SK-N-SH (cell line): ENCODE data around the gene PKN1. TPM values are rescaled to one million over a fixed set of nuclear protein-coding genes. Genes with fewer than 3 reads are reported as not detected.

Experiments used
- CTCF ChIA-PET: fragments of 300-600, 350-600 bp; formaldehyde crosslinking; extraction: SDS; loops from one replicate; lab custom pipeline; 2021; lab: Yijun Ruan, JAX
- POLR2A ChIA-PET: fragments of 350-600 bp; sonication (Branson Sonifier 250); formaldehyde crosslinking; extraction: SDS; loops from one replicate; lab custom pipeline; 2020; ENCODE audit warnings: antibody characterized with exemption, inconsistent platforms; lab: Yijun Ruan, JAX
- DNase-seq: peaks from one replicate; pipeline ENCODE4 v3.0.0; 2012
- H2AFZ ChIP-seq: fragments of 200-600 bp; sonication (generic); 2 replicates; pipeline ENCODE4 v1.8.1; 2016; ENCODE audit warnings: antibody characterized with exemption, mild to moderate bottlenecking, low read depth
- H3F3A ChIP-seq: fragments of 200-600 bp; sonication (generic); replicated peaks from 2 replicates; pipeline ENCODE3; 2016; ENCODE audit warnings: antibody characterized with exemption, mild to moderate bottlenecking; ENCODE audit not compliant: insufficient read depth
- H3K27ac ChIP-seq, 2 experiments: fragments of 200-500 bp in 1 of 2; fragments of 200-600 bp in 1 of 2; sonication (Bioruptor generic) in 1 of 2; sonication (generic), shearing (Covaris generic) in 1 of 2; 2 replicates each; pipeline versions ENCODE4 v1.5.1 to v1.6.1; 2014 to 2016; ENCODE audit warnings: low read depth in 2 of 2, inconsistent platforms in 1 of 2, low read length in 1 of 2, mild to moderate bottlenecking in 1 of 2, mixed read lengths in 1 of 2
- H3K27me3 ChIP-seq: fragments of 200-600 bp; sonication (generic), shearing (Covaris generic); 2 replicates; pipeline ENCODE4 v1.6.1; 2016; ENCODE audit warnings: mixed run types; ENCODE audit not compliant: insufficient read depth
- H3K36me3 ChIP-seq, 2 experiments: fragments of 200-500 bp in 1 of 2; fragments of 200-600 bp in 1 of 2; sonication (Bioruptor generic) in 1 of 2; sonication (generic) in 1 of 2; replicated peaks in 1 of 2; 2 replicates each; pipeline versions ENCODE3 to v1.5.1; 2014 to 2016; ENCODE audit warnings: low read length in 1 of 2, mild to moderate bottlenecking in 1 of 2; ENCODE audit not compliant: insufficient read depth in 2 of 2, control insufficient read depth in 1 of 2
- H3K4me1 ChIP-seq, 2 experiments: fragments of 200-500 bp in 1 of 2; fragments of 200-600 bp in 1 of 2; sonication (Bioruptor generic) in 1 of 2; sonication (generic), shearing (Covaris generic) in 1 of 2; 2 replicates each; pipeline versions ENCODE4 v1.5.1 to v1.6.1; 2014 to 2016; ENCODE audit warnings: low read depth in 1 of 2, low read length in 1 of 2, mixed run types in 1 of 2; ENCODE audit not compliant: insufficient read depth in 2 of 2, control insufficient read depth in 1 of 2
- H3K4me2 ChIP-seq: fragments of 200-600 bp; sonication (generic), shearing (Covaris generic); 2 replicates; pipeline ENCODE4 v1.6.1; 2017; ENCODE audit warnings: mixed run types
- H3K4me3 ChIP-seq, 2 experiments: fragments of 200-500 bp in 1 of 2; fragments of 200-600 bp in 1 of 2; sonication (Bioruptor generic) in 1 of 2; sonication (generic), shearing (Covaris generic) in 1 of 2; 2 replicates each; pipeline versions ENCODE4 v1.5.1 to v1.8.1; 2014 to 2016; ENCODE audit warnings: low read depth in 2 of 2, inconsistent platforms in 1 of 2, low read length in 1 of 2, mild to moderate bottlenecking in 1 of 2, mixed read lengths in 1 of 2, moderate library complexity in 1 of 2
- H3K79me2 ChIP-seq: fragments of 200-600 bp; sonication (generic); 2 replicates; pipeline ENCODE4 v1.8.1; 2017; ENCODE audit warnings: mild to moderate bottlenecking; ENCODE audit not compliant: insufficient read depth
- H3K9ac ChIP-seq: fragments of 200-600 bp; sonication (generic); 2 replicates; pipeline ENCODE4 v1.6.1; 2017; ENCODE audit warnings: mixed run types
- H3K9me2 ChIP-seq: fragments of 200-600 bp; sonication (generic); 2 replicates; pipeline ENCODE4 v1.6.1; 2017; ENCODE audit warnings: mixed run types
- H3K9me3 ChIP-seq: fragments of 200-600 bp; sonication (generic); 2 replicates; pipeline ENCODE4 v1.6.1; 2017; ENCODE audit warnings: mixed run types, mild to moderate bottlenecking, moderate library complexity
- H4K20me1 ChIP-seq: fragments of 200-600 bp; sonication (generic); 2 replicates; pipeline ENCODE4 v1.6.1; 2017; ENCODE audit warnings: mild to moderate bottlenecking, mixed run types; ENCODE audit not compliant: insufficient read depth
- CHD2 ChIP-seq: fragments of 150-350 bp; IDR thresholded peaks from 2 replicates; pipeline ENCODE4 v1.6.1; 2018; ENCODE audit warnings: low read length; ENCODE audit not compliant: partially characterized antibody
- EZH2phosphoT487 ChIP-seq: fragments of 200-600 bp; sonication (generic); IDR thresholded peaks from 2 replicates; pipeline ENCODE4 v1.6.1; 2017; ENCODE audit warnings: low read depth, mixed run types, mild to moderate bottlenecking, antibody characterized with exemption, moderate library complexity, borderline replicate concordance
- FOXJ3 ChIP-seq: sonication (generic); formaldehyde crosslinking; IDR thresholded peaks from 2 replicates; pipeline ENCODE4 v1.5.1; 2020; ENCODE audit warnings: mild to moderate bottlenecking, missing genetic modification reagents
- GABPA ChIP-seq: IDR thresholded peaks from 2 replicates; pipeline ENCODE4 v1.4.0; 2012; ENCODE audit warnings: low read depth, mild to moderate bottlenecking
- GATA2 ChIP-seq: sonication (generic); formaldehyde crosslinking; IDR thresholded peaks from 2 replicates; pipeline ENCODE4 v1.5.0; 2020; ENCODE audit warnings: mild to moderate bottlenecking, missing genetic modification reagents
- MXI1 ChIP-seq: IDR thresholded peaks from 2 replicates; pipeline ENCODE4 v1.6.1; 2012; ENCODE audit warnings: mild to moderate bottlenecking, low read depth, low read length, improper control_type of control experiment
- NFIC ChIP-seq: IDR thresholded peaks from 2 replicates; pipeline ENCODE4 v1.4.0; 2012; ENCODE audit warnings: borderline replicate concordance
- RAD21 ChIP-seq: IDR thresholded peaks from 2 replicates; pipeline ENCODE4 v1.6.1; 2012; ENCODE audit warnings: mild to moderate bottlenecking, low read length
- RFX5 ChIP-seq: IDR thresholded peaks from 2 replicates; pipeline ENCODE4 v1.6.1; 2012; ENCODE audit warnings: mild to moderate bottlenecking, improper control_type of control experiment, low read length
- SMC3 ChIP-seq: IDR thresholded peaks from 2 replicates; pipeline ENCODE4 v1.6.1; 2012; ENCODE audit warnings: low read depth, low read length, improper control_type of control experiment
- WGBS: methylation state at CpG from one replicate; pipeline ENCODE4 v1.1.6; 2017; ENCODE audit warnings: low lambda C conversion rate; 5-methylcytosine and 5-hydroxymethylcytosine counted together
- polyA plus RNA-seq, 3 experiments: library from polyadenylated mRNA; depleted of rRNA; stranded (reverse); fragments of >200 nt; gene quantifications; 2 replicates each; pipeline ENCODE4 v1.2.3, GENCODE V29; 2012
- TF ChIP-seq, protein P1 (sequence below): fragments of 150-350 bp; IDR thresholded peaks from 2 replicates; pipeline ENCODE4 v1.6.1; 2017; ENCODE audit warnings: antibody characterized with exemption, low read length, low read depth, borderline replicate concordance
- TF ChIP-seq, protein P2 (sequence below): IDR thresholded peaks from 2 replicates; pipeline ENCODE4 v1.4.0; 2012; ENCODE audit warnings: low read depth
- TF ChIP-seq, protein P3 (sequence below): IDR thresholded peaks from 2 replicates; pipeline ENCODE4 v1.4.0; 2012; ENCODE audit warnings: low read depth, borderline replicate concordance

The PKN1 gene
- polyA plus RNA-seq, 1 of the 3 experiments (the other 2 are of a cell fraction) = 99.6 TPM

DNA sequence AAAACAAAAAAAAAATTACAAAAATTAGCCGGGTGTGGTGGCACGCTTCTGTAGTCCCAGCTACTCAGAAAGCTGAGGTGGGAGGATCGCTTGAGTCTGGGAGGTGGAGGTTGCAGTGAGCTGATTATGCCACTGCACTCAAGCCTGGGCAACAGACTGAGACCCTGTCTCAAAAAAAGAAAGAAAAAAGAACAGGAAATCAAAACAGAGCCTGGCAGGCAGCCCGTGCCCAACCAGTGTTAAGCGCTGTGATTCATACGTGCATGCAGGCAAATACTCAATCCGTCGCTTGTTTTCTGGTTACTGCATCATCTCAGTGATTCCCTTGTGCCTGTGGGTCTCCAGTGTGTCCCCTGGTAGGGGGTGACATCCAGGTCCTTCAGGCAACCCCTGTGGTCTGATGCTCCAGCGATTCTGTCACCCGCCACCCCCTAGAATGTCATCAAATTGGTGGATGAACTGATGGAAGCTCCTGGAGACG lies 32.1 kb upstream of the PKN1 start:
- H3K4me2 ChIP-seq = no peak overlapping the region
- CTCF ChIA-PET = interaction anchor here (1.5 kb wide), 1 partner anchor 264 kb away, joined by 3 read pairs; the partner anchor contains the start of gene ASF1B
- H3K36me3 ChIP-seq = no peaks in the 10 kb centered on the region
- 94% methylated on average over 8 of the region's 11 CpGs for WGBS
- POLR2A ChIA-PET = interaction anchor here (0.6 kb wide), 1 partner anchor 922 kb away, joined by 3 read pairs; no protein-coding TSS in a partner anchor
- H3K4me3 ChIP-seq = no peak overlapping the region
- H2AFZ ChIP-seq = no peak overlapping the region
- peaks cover 4% of the 10 kb centered on the region for H3F3A ChIP-seq
- no peaks in the 10 kb centered on the region for H3K9me3 ChIP-seq
- H4K20me1 ChIP-seq = no peaks in the 10 kb centered on the region
- TF ChIP-seq EZH2phosphoT487 (no peak), SMC3 (no peak), RAD21 (no peak), GATA2 (CRISPR knock-in tag) (no peak), CHD2 (no peak), NFIC (no peak), GABPA (no peak), RFX5 (no peak)
- TF ChIP-seq, protein P1, sequence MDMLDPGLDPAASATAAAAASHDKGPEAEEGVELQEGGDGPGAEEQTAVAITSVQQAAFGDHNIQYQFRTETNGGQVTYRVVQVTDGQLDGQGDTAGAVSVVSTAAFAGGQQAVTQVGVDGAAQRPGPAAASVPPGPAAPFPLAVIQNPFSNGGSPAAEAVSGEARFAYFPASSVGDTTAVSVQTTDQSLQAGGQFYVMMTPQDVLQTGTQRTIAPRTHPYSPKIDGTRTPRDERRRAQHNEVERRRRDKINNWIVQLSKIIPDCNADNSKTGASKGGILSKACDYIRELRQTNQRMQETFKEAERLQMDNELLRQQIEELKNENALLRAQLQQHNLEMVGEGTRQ = no peak
- TF ChIP-seq, protein P2, sequence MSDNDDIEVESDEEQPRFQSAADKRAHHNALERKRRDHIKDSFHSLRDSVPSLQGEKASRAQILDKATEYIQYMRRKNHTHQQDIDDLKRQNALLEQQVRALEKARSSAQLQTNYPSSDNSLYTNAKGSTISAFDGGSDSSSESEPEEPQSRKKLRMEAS = no peak
- TF ChIP-seq, protein P3, sequence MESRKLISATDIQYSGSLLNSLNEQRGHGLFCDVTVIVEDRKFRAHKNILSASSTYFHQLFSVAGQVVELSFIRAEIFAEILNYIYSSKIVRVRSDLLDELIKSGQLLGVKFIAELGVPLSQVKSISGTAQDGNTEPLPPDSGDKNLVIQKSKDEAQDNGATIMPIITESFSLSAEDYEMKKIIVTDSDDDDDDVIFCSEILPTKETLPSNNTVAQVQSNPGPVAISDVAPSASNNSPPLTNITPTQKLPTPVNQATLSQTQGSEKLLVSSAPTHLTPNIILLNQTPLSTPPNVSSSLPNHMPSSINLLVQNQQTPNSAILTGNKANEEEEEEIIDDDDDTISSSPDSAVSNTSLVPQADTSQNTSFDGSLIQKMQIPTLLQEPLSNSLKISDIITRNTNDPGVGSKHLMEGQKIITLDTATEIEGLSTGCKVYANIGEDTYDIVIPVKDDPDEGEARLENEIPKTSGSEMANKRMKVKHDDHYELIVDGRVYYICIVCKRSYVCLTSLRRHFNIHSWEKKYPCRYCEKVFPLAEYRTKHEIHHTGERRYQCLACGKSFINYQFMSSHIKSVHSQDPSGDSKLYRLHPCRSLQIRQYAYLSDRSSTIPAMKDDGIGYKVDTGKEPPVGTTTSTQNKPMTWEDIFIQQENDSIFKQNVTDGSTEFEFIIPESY = no peak
- H3K27me3 ChIP-seq = no peaks in the 10 kb centered on the region
- H3K79me2 ChIP-seq = no peaks in the 10 kb centered on the region
- no peak overlapping the region for H3K27ac ChIP-seq
- no peaks in the 10 kb centered on the region for H3K9me2 ChIP-seq
- H3K4me1 ChIP-seq = peaks cover 0 to 4% of the 10 kb centered on the region in 2 experiments; a peak in 1 of 4 replicates
- no peak overlapping the region for H3K9ac ChIP-seq
- no peak for DNase-seq

DNA sequence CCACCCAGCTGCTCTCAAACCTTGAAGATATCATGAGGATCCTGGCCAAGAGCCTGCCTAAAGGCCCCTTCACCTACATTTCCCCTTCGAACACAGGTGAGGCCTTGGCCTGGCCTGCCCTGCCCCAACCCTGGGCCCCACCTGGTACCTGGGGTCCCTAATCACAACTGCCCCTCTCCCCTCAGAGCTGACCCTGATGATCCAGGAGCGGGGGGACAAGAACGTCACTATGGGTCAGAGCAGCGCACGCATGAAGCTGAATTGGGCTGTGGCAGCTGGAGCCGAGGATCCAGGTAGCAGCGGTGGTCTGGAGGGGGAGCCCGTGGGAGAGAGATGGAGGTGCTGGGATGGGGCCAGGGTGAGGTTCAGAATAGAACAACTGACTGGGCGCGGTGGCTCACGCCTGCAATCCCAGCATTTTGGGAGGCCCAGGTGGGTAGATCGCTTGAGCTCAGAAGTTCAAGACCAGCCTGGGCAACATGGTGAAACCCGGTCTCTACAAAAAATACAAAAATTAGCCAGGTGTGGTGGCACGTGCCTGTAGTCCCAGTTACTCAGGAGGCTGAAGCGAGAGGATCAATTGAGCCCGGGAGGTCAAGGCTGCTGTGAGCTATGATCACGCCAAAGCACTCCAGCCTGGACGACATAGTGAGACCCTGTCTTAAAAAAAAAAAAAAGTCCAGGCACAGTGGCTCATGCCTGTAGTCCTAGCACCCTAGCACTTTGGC lies 31.5 kb upstream of the PKN1 start:
- Histone ChIP-seq H3F3A (peaks cover 6% of the 10 kb centered on the region), H3K9me3 (no peaks in the 10 kb centered on the region), H3K27me3 (no peaks in the 10 kb centered on the region), H3K79me2 (no peaks in the 10 kb centered on the region), H3K27ac (no peak overlapping the region), H3K36me3 (no peaks in the 10 kb centered on the region), H3K9me2 (no peaks in the 10 kb centered on the region), H2AFZ (no peak overlapping the region), H3K4me1 (peaks cover 0 to 7% of the 10 kb centered on the region in 2 experiments; a peak in 1 of 4 replicates), H3K4me2 (no peak overlapping the region), H4K20me1 (no peaks in the 10 kb centered on the region), H3K4me3 (no peak overlapping the region), H3K9ac (no peak overlapping the region)
- WGBS = 96% methylated on average over 18 of the region's 18 CpGs
- no peak for DNase-seq
- CTCF ChIA-PET = interaction anchor here (1.5 kb wide), 1 partner anchor 265 kb away, joined by 3 read pairs; the partner anchor contains the start of gene ASF1B
- POLR2A ChIA-PET = interaction anchor here (0.6 kb wide), 2 partner anchors 12 to 922 kb away, joined by 3 to 5 read pairs; no protein-coding TSS in a partner anchor
- TF ChIP-seq MXI1 = no peak
- TF ChIP-seq FOXJ3 (CRISPR knock-in tag) = no peak
- no peak for TF ChIP-seq CHD2
